Subcutaneous adipose tissue (tissue), 4 donors: ENCODE data around the gene SIDT2. TPM values are rescaled to one million over a fixed set of nuclear protein-coding genes. Genes with fewer than 3 reads are reported as not detected.

Experiments
- total RNA-seq, 4 donors: library from RNA; depleted of rRNA; stranded (reverse); fragments of >200 nt; gene quantifications; one replicate each; pipeline ENCODE4 v1.1.0, GENCODE V29; 2016
- TF ChIP-seq, protein P1 (sequence below): fragments of 450-650 bp; IDR thresholded peaks from one replicate; pipeline ENCODE4 v1.5.1; 2016; ENCODE audit warnings: low read depth, mild to moderate bottlenecking, control low read depth, antibody characterized with exemption, moderate library complexity

The SIDT2 gene
- 100 to 1,000 TPM in 1 of 4 donors, 10 to 100 TPM in 3; 68.9 to 115 (median 90.3) TPM for total RNA-seq

DNA sequence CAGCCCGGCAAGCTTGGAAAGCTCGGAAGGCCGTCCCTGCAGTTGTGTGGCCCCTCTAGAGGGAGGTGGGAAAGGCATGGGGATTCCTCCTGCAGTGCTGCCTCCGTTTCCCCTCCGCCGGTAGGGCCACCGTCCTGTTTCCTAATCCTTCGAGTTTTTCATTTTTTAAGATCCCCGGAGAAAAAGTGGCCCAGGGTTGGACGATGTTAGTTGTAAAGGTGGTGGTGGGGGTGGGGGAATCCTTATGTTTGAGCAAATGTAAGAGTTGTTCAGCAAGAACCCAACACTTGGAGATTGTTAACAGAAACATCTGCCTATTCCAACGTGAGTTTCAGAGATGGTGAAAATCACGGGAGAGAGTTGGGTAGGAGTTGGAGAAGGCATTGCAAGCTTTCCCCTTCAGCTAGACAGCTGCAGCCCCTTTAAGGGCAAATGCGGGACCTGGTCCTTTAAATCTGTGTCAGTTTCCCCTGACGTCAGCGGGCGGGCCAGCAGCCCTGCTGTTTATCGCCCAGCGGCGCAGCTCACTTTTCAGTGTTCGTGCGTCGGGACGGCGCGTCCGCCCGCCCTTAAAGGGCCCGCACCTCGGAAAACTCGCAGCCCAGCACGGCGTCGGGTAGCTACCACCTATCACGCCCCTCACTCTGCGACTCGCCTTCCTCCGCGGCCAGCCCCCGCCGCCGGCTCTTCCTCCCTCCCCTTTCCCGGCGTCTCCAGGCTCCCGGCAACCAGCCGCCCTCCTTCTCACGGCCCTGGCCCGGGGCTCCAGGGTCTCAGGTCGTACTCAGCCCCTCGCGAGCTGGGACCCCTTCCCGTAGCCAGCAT lies at the start of gene SIDT2:
Gene SIDT2 (plus strand): TSS at position 534 of the 825 bp plus-strand sequence. CDS start 521 bp downstream, outside the sequence.
- TF ChIP-seq, protein P1, sequence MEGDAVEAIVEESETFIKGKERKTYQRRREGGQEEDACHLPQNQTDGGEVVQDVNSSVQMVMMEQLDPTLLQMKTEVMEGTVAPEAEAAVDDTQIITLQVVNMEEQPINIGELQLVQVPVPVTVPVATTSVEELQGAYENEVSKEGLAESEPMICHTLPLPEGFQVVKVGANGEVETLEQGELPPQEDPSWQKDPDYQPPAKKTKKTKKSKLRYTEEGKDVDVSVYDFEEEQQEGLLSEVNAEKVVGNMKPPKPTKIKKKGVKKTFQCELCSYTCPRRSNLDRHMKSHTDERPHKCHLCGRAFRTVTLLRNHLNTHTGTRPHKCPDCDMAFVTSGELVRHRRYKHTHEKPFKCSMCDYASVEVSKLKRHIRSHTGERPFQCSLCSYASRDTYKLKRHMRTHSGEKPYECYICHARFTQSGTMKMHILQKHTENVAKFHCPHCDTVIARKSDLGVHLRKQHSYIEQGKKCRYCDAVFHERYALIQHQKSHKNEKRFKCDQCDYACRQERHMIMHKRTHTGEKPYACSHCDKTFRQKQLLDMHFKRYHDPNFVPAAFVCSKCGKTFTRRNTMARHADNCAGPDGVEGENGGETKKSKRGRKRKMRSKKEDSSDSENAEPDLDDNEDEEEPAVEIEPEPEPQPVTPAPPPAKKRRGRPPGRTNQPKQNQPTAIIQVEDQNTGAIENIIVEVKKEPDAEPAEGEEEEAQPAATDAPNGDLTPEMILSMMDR: no peak

DNA sequence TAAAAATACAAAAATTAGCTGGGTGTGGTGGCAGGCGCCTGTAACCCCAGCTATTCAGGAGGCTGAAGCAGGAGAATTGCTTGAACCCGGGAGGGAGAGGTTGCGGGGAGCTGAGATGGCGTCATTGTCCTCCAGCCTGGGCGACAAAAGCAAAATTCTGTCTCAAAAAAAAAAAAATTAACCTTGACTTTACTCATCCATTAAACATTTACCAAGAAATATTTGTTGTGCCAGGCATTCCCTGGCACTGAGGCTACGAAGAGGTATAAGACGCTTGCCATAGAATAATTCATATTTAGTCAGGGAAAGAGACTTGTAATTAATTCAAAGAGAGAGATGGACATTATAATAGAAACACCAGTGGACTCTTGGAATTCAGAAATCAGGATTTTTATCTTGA lies 47.7 kb upstream of the SIDT2 start:
- TF ChIP-seq, protein P1: no peak

DNA sequence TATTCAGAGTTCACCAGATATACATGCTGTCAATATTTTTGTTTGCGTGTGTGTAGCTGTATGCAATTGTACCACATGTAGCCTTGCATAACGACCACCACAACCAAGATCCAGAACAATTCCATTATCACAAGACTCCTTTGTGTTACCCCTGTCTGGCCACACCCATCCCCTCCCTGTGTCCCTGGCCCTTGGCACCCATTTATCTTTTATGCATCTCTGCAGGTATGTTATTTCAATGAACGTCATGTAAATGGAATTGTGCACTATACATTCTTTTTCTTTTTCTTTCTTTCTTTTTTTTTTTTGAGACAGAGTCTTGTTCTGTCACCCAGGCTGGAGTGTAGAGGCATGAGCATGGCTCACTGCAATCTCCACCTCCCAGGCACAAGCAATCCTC lies 44.1 kb upstream of the SIDT2 start:
- TF ChIP-seq, protein P1: no peak

DNA sequence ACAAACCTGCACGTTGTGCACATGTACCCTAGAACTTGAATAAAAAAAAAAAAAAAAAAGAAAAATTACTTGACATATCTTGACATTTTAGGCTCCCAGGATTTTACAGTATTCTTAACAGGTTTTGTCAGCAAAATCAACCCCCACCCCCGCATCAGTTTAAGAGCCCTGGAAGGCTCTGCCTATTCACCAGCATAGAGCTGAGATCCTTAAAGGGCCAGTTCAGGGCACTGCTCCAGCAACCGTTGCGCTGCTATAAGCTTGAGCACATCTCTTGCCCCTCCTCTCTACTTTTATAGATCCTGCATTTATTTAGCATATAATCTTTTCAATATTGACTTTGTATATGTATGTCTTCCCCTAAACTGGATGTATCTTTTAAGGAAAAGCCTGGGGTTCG lies 35.2 kb upstream of the SIDT2 start:
- TF ChIP-seq, protein P1: no peak

DNA sequence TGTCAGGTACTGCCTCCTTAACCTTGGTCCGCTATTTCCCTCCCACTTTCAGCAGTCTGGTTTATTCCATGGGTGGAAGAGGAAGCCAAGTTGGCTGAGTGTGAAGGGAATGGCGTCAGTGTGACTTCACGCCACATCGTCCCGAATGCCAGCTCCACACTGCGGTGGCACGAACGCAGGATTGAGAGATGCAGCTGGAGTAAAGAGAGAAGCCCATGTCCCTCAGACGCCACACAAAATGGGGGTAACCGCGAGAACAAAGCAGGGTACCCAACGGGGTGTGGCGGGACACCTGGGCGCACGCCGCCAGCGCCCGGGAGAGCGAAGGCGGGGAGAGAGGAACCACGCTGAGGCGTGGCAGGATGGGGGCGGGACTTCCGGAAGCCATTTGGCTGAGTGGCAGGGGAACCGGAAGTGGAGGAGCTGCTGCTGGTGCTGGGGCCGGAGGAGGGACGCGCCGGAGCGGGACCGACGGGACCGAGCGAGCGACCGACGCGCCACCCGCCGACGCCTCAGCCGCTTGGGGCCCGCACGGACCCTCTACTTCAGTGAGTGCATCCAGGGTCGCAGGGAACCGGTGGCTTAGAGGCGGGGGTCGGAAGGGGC lies 34.6 kb upstream of the SIDT2 start, which contains the start of gene PAFAH1B2:
Gene PAFAH1B2 (plus strand): TSS at position 417 of the 606 bp plus-strand sequence. CDS start 8,161 bp downstream, outside the sequence.
- TF ChIP-seq, protein P1: no peak

DNA sequence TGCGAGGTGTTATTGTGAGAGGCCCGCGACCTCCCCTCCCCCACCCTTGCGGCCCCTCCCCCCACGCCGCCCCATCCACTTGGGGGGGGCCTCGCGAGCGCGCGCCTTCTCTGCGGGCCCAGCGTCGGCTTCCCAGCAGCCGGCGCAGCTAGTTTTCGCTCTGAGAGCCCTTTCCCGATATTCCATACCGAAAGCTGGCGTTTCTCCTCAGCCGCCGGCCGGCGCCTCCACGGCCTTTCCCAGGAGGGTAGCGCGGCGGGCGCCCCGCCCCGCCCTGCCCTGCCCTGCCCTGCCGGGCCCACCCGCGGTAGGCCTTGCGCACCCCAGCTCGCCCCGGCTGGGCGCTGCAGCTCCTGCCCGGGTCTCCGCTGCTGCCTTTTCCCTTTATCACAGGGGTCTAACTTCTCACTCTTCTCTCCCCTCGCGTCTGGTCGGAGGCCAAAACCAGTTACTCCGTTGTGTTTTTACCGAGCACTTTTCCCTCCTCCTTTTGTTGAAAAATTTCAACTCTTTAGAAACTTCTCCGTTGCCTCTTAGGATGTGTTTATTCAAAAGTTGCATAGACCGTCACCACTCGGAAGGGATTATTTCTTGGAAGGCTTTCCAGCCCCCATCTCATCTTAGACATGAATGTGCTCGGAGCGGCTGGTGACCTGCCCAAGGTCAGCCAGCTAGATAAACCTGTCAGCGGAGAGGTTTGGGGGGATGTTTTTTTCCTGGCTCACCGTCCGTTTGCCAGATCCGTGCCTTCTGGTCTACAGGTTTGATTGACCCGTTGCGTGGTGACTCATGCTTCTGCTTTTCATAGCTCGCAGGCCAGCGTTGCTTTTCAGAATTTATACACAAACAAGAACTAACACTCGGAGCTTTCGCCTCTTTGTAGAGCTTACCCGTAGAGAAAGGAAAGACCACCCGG lies 33.8 kb upstream of the SIDT2 start:
- TF ChIP-seq, protein P1: no peak

DNA sequence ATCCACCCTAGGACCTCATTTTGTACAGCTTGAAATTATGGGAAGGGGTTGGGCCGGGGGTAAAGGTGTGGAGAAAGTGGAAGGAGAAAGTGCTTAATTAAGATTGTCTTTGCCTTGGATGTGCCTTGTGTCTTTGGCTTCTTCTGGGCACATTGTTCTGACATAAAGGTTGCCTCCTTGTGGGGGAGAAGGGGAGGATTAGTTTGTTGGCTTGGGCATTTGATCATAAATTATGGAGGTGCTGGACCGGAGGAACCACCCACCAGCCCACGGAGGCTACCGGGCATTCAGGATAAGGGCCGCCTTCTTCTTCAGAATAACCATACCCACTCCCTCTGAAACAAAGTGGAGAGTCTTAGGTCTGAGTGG lies 33.2 kb upstream of the SIDT2 start:
- TF ChIP-seq, protein P1: no peak
